BLaER1 (cell line): Measurements from ENCODE around the gene PDXK.

Source experiments
- H3K27ac ChIP-seq: shearing (Covaris generic); formaldehyde crosslinking; 2 replicates; pipeline ENCODE4 v1.8.1; 2022
- H3K27me3 ChIP-seq: shearing (Covaris generic); formaldehyde crosslinking; 2 replicates; pipeline ENCODE4 v1.8.1; 2022
- H3K36me3 ChIP-seq: shearing (Covaris generic); formaldehyde crosslinking; 2 replicates; pipeline ENCODE4 v1.8.1; 2022
- H3K4me1 ChIP-seq: shearing (Covaris generic); formaldehyde crosslinking; 2 replicates; pipeline ENCODE4 v1.8.1; 2022
- H3K4me2 ChIP-seq: shearing (Covaris generic); formaldehyde crosslinking; 2 replicates; pipeline ENCODE4 v1.8.1; 2022
- H3K4me3 ChIP-seq: shearing (Covaris generic); formaldehyde crosslinking; 2 replicates; pipeline ENCODE4 v1.8.1; 2022
- H3K9ac ChIP-seq: shearing (Covaris generic); formaldehyde crosslinking; 2 replicates; pipeline ENCODE4 v1.8.1; 2022
- H3K9me3 ChIP-seq: shearing (Covaris generic); formaldehyde crosslinking; 2 replicates; pipeline ENCODE4 v1.8.1; 2022
- H4K20me1 ChIP-seq: shearing (Covaris generic); formaldehyde crosslinking; 2 replicates; pipeline ENCODE4 v1.8.1; 2022
- Cebpa-rat ChIP-seq: shearing (Covaris generic); IDR thresholded peaks from 2 replicates; pipeline ENCODE4 v1.8.1; 2022

The PDXK gene

GRCh38 chr21:43687566-43688399 is 31.1 kb upstream of the PDXK start:
- H3K27me3 ChIP-seq: no peaks in the 10 kb centered on the region
- TF ChIP-seq Cebpa-rat: no peak
- H3K4me3 ChIP-seq: no peak overlapping the region
- peaks cover 100% of the 10 kb centered on the region for H3K36me3 ChIP-seq
- H3K27ac ChIP-seq: peak overlapping the region; percentile 42
- peak overlapping the region; percentile 70 for H3K4me2 ChIP-seq
- H3K9ac ChIP-seq: peak overlapping the region; percentile 43; the same call in 1 of the 2 replicates
- peaks cover 22% of the 10 kb centered on the region for H3K4me1 ChIP-seq
- H4K20me1 ChIP-seq: peaks cover 44% of the 10 kb centered on the region
- H3K9me3 ChIP-seq: no peaks in the 10 kb centered on the region

GRCh38 chr21:43688906-43689305 is 30.0 kb upstream of the PDXK start:
- Histone ChIP-seq H3K4me3 (no peak overlapping the region), H3K4me2 (no peak overlapping the region), H3K27me3 (no peaks in the 10 kb centered on the region), H3K9me3 (no peaks in the 10 kb centered on the region), H3K4me1 (peaks cover 22% of the 10 kb centered on the region), H3K36me3 (peaks cover 100% of the 10 kb centered on the region), H3K9ac (no peak overlapping the region), H3K27ac (no peak overlapping the region), H4K20me1 (peaks cover 43% of the 10 kb centered on the region)
- no peak for TF ChIP-seq Cebpa-rat

- no peaks in the 10 kb centered on the region for H3K9me3 ChIP-seq
- TF ChIP-seq Cebpa-rat: no peak
- no peak overlapping the region for H3K9ac ChIP-seq
- no peak overlapping the region for H3K27ac ChIP-seq
- peaks cover 47% of the 10 kb centered on the region for H4K20me1 ChIP-seq
- H3K36me3 ChIP-seq: peaks cover 100% of the 10 kb centered on the region
- no peak overlapping the region for H3K4me2 ChIP-seq
- peaks cover 22% of the 10 kb centered on the region for H3K4me1 ChIP-seq
- H3K27me3 ChIP-seq: no peaks in the 10 kb centered on the region
- H3K4me3 ChIP-seq: no peak overlapping the region
These were observed 29.2 kb upstream of the PDXK start for GRCh38 chr21:43689556-43690337.

- Histone ChIP-seq H3K4me2 (no peak overlapping the region), H3K9ac (no peak overlapping the region), H3K4me3 (no peak overlapping the region), H3K36me3 (peaks cover 100% of the 10 kb centered on the region), H3K27me3 (no peaks in the 10 kb centered on the region), H3K4me1 (peaks cover 22% of the 10 kb centered on the region), H3K27ac (no peak overlapping the region), H4K20me1 (peaks cover 47% of the 10 kb centered on the region), H3K9me3 (no peaks in the 10 kb centered on the region)
- TF ChIP-seq Cebpa-rat: no peak
These were observed 28.6 kb upstream of the PDXK start for GRCh38 chr21:43690346-43690745.

GRCh38 chr21:43691086-43691795 is 27.7 kb upstream of the PDXK start:
- H3K9ac ChIP-seq: no peak overlapping the region
- H3K27ac ChIP-seq: no peak overlapping the region
- H3K27me3 ChIP-seq: no peaks in the 10 kb centered on the region
- no peak overlapping the region for H3K4me2 ChIP-seq
- H3K36me3 ChIP-seq: peaks cover 99% of the 10 kb centered on the region
- no peak for TF ChIP-seq Cebpa-rat
- H3K4me1 ChIP-seq: peaks cover 22% of the 10 kb centered on the region
- H4K20me1 ChIP-seq: peaks cover 51% of the 10 kb centered on the region
- no peak overlapping the region for H3K4me3 ChIP-seq
- no peaks in the 10 kb centered on the region for H3K9me3 ChIP-seq

- H4K20me1 ChIP-seq: peaks cover 50% of the 10 kb centered on the region
- peaks cover 99% of the 10 kb centered on the region for H3K36me3 ChIP-seq
- H3K27me3 ChIP-seq: no peaks in the 10 kb centered on the region
- peaks cover 18% of the 10 kb centered on the region for H3K4me1 ChIP-seq
- H3K4me2 ChIP-seq: no peak overlapping the region
- H3K4me3 ChIP-seq: no peak overlapping the region
- no peak overlapping the region for H3K9ac ChIP-seq
- TF ChIP-seq Cebpa-rat: no peak
- no peak overlapping the region for H3K27ac ChIP-seq
- no peaks in the 10 kb centered on the region for H3K9me3 ChIP-seq
These were observed 27.1 kb upstream of the PDXK start for GRCh38 chr21:43691801-43692200.

- Histone ChIP-seq H4K20me1 (peaks cover 39% of the 10 kb centered on the region), H3K36me3 (peaks cover 88% of the 10 kb centered on the region), H3K4me1 (peaks cover 7% of the 10 kb centered on the region), H3K9me3 (no peaks in the 10 kb centered on the region), H3K4me2 (no peak overlapping the region), H3K4me3 (no peak overlapping the region), H3K27ac (no peak overlapping the region), H3K27me3 (no peaks in the 10 kb centered on the region), H3K9ac (no peak overlapping the region)
- no peak for TF ChIP-seq Cebpa-rat
These were observed 26.0 kb upstream of the PDXK start for GRCh38 chr21:43692949-43693348.

GRCh38 chr21:43693981-43694380 is 24.9 kb upstream of the PDXK start:
- H3K4me2 ChIP-seq: no peak overlapping the region
- H3K27me3 ChIP-seq: no peaks in the 10 kb centered on the region
- TF ChIP-seq Cebpa-rat: no peak
- H3K4me1 ChIP-seq: peaks cover 1% of the 10 kb centered on the region; the same call in 1 of the 2 replicates
- no peak overlapping the region for H3K27ac ChIP-seq
- peaks cover 28% of the 10 kb centered on the region for H4K20me1 ChIP-seq
- no peaks in the 10 kb centered on the region for H3K9me3 ChIP-seq
- H3K36me3 ChIP-seq: peaks cover 78% of the 10 kb centered on the region
- no peak overlapping the region for H3K4me3 ChIP-seq
- H3K9ac ChIP-seq: no peak overlapping the region

GRCh38 chr21:43694437-43695079 is 24.4 kb upstream of the PDXK start:
- Histone ChIP-seq H3K9ac (no peak overlapping the region), H3K27me3 (no peaks in the 10 kb centered on the region), H3K4me1 (peaks cover 7% of the 10 kb centered on the region; the same call in 1 of the 2 replicates), H3K27ac (no peak overlapping the region), H3K36me3 (peaks cover 72% of the 10 kb centered on the region), H3K4me2 (no peak overlapping the region), H4K20me1 (peaks cover 23% of the 10 kb centered on the region), H3K4me3 (no peak overlapping the region), H3K9me3 (no peaks in the 10 kb centered on the region)
- no peak for TF ChIP-seq Cebpa-rat
